HUES48 (cell line): ENCODE results near the gene ENTPD8.
"Not testable (repeated sequence)": the region's sequence is repeated elsewhere in the genome, so short reads cannot be mapped to it uniquely, and the experiment has no call there.

Experiments
- H3K27ac ChIP-seq: one replicate; pipeline ENCODE4 v1.7.0; 2013; ENCODE audit warnings: low read depth, low read length, inconsistent platforms
- H3K27me3 ChIP-seq: 2 replicates; pipeline ENCODE4 v1.6.1; 2013; ENCODE audit warnings: mild to moderate bottlenecking, low read length; ENCODE audit not compliant: control insufficient read depth, insufficient read depth
- H3K36me3 ChIP-seq: 2 replicates; pipeline ENCODE4 v1.6.1; 2013; ENCODE audit warnings: low read length; ENCODE audit not compliant: control insufficient read depth, insufficient read depth
- H3K4me1 ChIP-seq: 2 replicates; pipeline ENCODE4 v1.6.1; 2013; ENCODE audit warnings: mild to moderate bottlenecking, low read length; ENCODE audit not compliant: control insufficient read depth, insufficient read depth
- H3K4me3 ChIP-seq: 2 replicates; pipeline ENCODE4 v1.5.1; 2013; ENCODE audit warnings: mild to moderate bottlenecking, low read depth, low read length
- H3K9ac ChIP-seq: 2 replicates; pipeline ENCODE4 v1.6.1; 2013; ENCODE audit warnings: mild to moderate bottlenecking, low read depth, low read length, moderate library complexity
- H3K9me3 ChIP-seq: 2 replicates; pipeline ENCODE4 v1.6.1; 2013; ENCODE audit warnings: low read length; ENCODE audit not compliant: control insufficient read depth, insufficient read depth

The ENTPD8 gene

DNA sequence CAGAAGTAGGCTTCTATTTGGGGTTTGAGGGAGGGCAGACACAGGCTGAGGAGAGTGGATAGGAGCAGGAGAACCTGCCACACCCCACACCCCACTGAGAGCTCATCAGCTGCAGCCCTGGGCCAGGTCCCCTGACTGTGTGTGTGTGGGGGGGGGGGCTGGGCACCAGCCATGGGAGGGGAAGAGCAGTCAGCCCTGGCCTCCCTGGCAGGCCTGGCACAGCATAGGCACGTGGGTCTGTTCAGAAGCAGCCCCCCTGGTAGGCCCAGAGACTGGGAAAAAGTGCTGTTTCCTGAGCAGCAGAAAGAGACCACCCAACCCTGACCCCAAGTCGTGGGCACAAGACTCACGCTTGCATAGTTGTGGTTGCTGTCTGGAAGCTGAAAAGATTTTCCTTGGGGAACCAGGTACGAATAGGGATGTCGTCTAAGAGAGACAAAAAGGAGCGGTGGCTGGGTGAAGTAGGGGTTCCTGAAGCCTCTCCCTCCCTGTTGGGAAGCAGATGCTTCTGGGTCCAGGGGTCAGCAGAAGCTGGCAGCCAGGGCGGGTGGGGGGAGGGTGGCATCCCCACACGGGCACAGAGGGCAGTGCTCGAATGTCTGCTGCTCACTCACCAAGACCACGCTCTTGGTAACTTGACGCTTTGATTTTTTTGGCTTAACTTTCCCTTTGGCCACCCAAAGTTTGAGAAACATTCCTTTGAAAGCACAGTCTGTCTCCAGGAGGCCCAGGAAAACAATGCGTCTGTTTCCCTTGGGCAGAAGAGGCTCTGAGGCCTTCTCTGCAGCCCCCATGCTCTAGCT, 15.1 kb upstream of the ENTPD8 start:
- no peak overlapping the region for H3K4me3 ChIP-seq
- H3K36me3 ChIP-seq: peaks cover 25% of the 10 kb centered on the region
- H3K9me3 ChIP-seq: no peaks in the 10 kb centered on the region
- no peaks in the 10 kb centered on the region for H3K27me3 ChIP-seq
- no peak overlapping the region for H3K27ac ChIP-seq
- no peaks in the 10 kb centered on the region; the same call in 1 of the 2 replicates for H3K4me1 ChIP-seq
- no peak overlapping the region for H3K9ac ChIP-seq

DNA sequence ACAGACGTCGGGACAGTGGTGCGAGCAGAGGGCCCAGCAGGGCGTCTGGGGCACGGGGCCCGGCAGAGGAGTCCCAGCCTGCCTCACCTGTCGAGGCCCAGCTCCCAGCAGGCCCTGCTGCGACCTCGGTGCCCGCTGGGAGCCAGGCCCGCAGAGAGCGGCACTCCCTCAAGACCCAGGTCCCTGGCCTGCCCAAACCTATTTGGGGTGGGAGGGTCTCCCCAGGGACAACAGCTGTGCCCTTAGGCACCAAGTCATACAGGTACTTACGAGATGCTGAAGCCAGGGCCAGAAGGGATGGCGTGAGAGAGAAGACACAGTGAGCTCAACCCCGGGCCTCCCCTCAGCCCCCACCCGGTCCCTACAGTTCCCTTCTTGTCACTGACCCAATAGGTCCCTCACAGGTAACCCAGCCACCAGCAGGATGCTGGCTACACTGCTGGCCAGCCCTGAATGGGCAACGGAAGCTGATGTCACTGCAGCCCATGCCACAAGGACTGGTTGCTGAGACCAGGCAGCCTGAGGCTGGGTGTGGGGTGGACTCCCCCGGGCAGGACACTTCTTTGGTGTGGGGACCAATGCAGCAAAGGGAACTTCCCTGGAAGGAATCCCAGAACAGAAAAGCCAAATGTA, 14.3 kb upstream of the ENTPD8 start:
- H3K27me3 ChIP-seq: no peaks in the 10 kb centered on the region
- H3K4me1 ChIP-seq: no peaks in the 10 kb centered on the region; the same call in 1 of the 2 replicates
- H3K4me3 ChIP-seq: no peak overlapping the region
- H3K36me3 ChIP-seq: peaks cover 25% of the 10 kb centered on the region
- H3K9ac ChIP-seq: no peak overlapping the region
- H3K9me3 ChIP-seq: no peaks in the 10 kb centered on the region
- no peak overlapping the region for H3K27ac ChIP-seq

DNA sequence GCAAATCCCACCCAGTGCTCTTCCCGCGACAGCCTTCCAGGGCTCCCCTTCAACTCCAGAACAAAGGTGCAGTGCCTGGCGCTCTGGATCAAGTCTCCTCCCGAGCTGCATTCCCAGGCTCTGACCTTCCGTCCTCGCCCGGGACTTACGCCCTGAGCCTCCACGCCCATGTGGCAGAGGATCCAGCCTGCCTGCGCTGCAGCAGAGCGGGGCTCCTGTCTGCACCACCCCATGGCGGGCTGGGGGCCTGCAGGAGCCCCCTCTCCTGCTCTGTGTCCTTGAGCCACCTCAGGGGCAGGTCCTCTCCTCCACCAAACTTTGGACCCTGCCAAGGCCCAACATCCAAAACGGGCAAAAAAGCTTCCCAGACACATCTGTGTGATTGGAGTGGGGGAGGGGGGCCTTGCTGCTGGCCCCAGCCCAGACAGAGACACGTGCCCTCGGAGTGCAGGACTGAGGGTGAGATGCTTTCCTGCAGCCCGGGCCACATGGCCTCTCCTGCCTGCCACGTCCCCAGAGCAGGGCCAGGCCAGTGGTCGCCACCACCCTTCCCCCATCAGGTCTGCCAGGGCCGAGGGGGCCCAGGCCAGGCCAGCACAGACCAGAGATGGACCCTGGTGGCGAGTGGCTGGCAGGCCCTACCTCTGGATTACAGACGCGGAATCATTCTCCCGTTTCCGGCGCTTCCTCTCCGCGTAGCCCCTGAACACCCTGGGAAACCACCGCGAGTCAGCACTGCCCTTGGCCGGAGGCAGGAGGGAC, 13.6 kb upstream of the ENTPD8 start:
- H3K27ac ChIP-seq: no peak overlapping the region
- peak overlapping the region; percentile 49; the same call in 1 of the 2 replicates for H3K4me3 ChIP-seq
- H3K9me3 ChIP-seq: no peaks in the 10 kb centered on the region
- no peaks in the 10 kb centered on the region for H3K27me3 ChIP-seq
- H3K4me1 ChIP-seq: no peaks in the 10 kb centered on the region; the same call in 1 of the 2 replicates
- peaks cover 29% of the 10 kb centered on the region for H3K36me3 ChIP-seq
- H3K9ac ChIP-seq: no peak overlapping the region; the same call in 1 of the 2 replicates

DNA sequence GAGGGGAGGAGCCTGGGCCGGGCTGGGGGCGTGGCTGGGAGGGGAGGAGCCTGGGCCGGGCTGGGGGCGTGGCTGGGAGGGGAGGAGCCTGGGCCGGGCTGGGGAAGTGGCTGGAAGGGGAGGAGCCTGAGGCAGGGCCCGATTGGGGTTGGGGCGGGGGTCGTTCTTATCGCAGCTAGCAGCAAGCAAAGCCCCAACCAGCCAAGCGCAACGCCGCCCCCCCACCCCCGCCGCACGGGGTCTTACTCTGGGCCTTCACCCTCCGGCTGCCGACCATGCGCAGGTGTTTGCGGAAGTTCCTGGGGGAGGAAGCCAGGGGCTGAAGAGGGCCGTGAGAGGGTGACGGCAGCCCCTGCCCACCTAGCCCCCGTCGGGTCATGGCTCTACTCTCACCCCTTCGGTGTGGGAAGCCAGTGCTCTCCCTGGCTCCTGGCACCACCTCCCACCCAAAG, 13.0 kb upstream of the ENTPD8 start:
- H3K27me3 ChIP-seq: no peaks in the 10 kb centered on the region
- no peak overlapping the region for H3K9ac ChIP-seq
- H3K36me3 ChIP-seq: peaks cover 35% of the 10 kb centered on the region
- no peaks in the 10 kb centered on the region for H3K9me3 ChIP-seq
- peak overlapping the region; percentile 49; the same call in 1 of the 2 replicates for H3K4me3 ChIP-seq
- no peaks in the 10 kb centered on the region; the same call in 1 of the 2 replicates for H3K4me1 ChIP-seq
- no peak overlapping the region for H3K27ac ChIP-seq

DNA sequence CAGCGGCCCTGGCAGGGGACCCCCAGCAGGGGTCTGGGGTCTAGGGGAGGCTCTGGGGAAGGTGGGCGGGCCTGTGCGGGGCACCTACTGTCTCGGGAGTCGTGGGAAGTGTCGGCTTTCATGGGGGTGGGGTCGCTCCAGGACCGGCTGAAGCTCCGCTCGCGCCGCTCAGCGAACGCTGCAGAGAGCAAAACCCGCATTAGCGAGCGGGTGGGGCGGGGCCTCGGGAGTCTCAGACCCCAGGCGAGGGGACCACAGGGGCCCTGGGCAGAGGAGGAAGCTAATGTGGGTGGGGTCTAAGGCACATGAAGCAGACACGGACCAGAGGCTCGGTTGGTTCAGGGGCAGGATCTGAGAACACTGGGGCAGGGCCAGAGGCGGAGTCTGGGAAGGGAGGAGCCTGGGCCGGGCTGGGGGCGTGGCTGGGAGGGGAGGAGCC, 12.5 kb upstream of the ENTPD8 start:
- no peaks in the 10 kb centered on the region for H3K27me3 ChIP-seq
- peak overlapping the region; percentile 51 for H3K4me3 ChIP-seq
- H3K27ac ChIP-seq: no peak overlapping the region
- H3K36me3 ChIP-seq: peaks cover 39% of the 10 kb centered on the region
- no peak overlapping the region for H3K9ac ChIP-seq
- H3K4me1 ChIP-seq: no peaks in the 10 kb centered on the region; the same call in 1 of the 2 replicates
- H3K9me3 ChIP-seq: no peaks in the 10 kb centered on the region

DNA sequence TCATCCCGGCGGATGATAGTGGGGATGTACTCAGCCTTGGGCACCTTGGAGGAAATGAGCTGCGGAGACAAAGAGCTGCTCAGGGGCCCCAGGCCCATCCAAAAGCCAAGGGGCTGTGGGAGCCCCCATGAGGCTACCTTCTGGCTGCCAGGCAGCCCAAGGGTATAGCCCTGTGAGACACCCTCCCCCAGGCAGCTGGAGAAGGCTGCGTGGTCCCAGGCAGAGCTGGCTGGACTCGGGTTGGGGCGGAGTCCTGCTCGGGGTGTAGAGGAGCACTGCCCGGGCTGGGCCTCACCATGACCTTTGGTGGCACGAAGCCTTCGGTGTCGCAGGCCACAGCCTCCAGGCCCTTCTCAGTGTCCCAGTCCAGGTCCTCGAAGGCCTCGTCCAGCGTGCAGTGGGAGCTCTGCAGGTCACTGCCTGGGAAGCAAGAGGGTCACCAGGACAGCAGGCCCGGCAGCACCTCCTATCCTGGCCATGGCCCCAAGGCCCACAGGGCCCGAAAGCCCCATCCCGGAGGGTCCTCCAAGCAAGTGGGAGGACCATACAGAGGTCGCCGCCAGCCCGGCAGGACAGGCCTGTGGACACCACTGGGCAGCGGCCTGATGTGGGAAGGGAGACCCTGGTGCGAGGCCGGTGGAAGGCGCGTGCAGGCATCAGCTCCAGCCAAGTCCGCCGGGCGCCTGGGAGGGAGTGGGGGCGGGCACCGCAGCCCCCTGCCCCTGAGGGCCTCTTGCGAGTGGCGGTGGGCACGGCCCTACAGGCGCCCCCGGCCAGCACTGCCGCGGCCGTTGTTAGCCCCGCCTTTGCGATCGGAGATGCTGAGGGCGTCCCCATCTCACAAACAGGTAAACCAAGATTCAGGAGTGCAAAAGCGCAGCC, 11.8 kb upstream of the ENTPD8 start:
- Histone ChIP-seq H3K4me3 (peak overlapping the region; percentile 51), H3K9me3 (no peaks in the 10 kb centered on the region), H3K27ac (no peak overlapping the region), H3K9ac (no peak overlapping the region), H3K4me1 (no peaks in the 10 kb centered on the region; the same call in 1 of the 2 replicates), H3K27me3 (no peaks in the 10 kb centered on the region), H3K36me3 (peaks cover 39% of the 10 kb centered on the region)

DNA sequence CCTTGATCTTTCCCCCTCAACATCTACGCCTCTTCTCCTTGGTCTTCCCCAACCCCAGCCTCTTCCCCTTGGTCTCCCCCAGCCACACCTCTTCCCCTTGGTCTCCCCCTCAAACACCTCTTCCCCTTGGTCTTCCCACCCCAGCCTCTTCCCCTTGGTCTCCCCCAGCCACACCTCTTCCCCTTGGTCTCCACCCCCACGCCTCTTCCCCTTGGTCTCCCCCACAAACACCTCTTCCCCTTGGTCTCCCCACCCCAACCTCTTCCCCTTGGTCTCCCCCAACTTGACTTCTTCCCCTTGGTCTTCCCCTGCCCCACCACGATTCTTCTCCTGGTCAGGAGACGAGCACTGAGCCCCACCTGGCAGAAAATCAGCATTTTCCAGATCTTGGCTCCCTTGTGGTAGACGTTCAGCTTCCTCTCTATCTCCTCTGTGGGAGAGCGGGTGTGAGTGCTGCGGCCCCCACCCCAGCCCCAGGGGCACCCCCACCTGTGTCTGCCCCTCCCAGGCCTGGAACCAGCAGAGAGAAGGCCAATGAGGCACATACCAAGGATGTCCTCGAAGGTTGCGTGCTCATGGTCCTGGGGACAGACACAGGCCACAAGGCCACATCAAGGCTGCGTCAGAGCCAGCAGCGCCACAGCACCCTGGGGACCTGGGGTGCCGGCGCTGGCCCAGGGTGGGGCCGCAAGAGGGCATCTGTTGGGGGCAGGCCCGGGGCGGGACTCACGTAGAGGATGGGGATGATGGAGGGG, 11.0 kb upstream of the ENTPD8 start:
- Histone ChIP-seq H3K9me3 (no peaks in the 10 kb centered on the region), H3K27ac (no peak overlapping the region), H3K4me1 (no peaks in the 10 kb centered on the region; the same call in 1 of the 2 replicates), H3K9ac (no peak overlapping the region), H3K36me3 (peaks cover 35% of the 10 kb centered on the region), H3K27me3 (no peaks in the 10 kb centered on the region), H3K4me3 (no peak overlapping the region)

DNA sequence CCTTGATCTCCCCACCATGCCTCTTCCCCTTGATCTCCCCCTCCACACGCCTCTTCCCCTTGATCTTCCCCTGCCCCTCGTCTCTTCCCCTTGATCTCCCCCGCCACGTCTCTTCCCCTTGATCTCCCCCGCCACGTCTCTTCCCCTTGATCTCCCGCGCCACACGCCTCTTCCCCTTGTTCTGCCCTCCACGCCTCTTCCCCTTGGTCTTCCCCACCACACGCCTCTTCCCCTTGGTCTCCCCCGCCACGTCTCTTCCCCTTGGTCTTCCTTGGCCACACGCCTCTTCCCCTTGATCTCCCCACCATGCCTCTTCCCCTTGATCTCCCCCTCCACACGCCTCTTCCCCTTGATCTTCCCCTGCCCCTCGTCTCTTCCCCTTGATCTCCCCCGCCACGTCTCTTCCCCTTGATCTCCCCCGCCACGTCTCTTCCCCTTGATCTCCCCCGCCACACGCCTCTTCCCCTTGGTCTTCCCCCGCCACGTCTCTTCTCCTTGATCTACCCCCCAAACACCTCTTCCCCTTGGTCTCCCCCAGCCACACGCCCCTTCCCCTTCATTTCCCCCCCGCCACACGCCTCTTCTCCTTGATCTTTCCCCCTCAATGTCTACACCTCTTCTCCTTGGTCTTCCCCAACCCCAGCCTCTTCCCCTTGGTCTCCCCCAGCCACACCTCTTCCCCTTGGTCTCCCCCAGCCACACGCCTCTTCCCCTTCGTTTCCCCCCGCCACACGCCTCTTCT, 10.3 kb upstream of the ENTPD8 start:
- not testable (repeated sequence) for H3K4me3 ChIP-seq, H3K9ac ChIP-seq, H3K27me3 ChIP-seq, H3K27ac ChIP-seq, H3K4me1 ChIP-seq, H3K9me3 ChIP-seq
- peaks cover 27% of the 10 kb centered on the region for H3K36me3 ChIP-seq

DNA sequence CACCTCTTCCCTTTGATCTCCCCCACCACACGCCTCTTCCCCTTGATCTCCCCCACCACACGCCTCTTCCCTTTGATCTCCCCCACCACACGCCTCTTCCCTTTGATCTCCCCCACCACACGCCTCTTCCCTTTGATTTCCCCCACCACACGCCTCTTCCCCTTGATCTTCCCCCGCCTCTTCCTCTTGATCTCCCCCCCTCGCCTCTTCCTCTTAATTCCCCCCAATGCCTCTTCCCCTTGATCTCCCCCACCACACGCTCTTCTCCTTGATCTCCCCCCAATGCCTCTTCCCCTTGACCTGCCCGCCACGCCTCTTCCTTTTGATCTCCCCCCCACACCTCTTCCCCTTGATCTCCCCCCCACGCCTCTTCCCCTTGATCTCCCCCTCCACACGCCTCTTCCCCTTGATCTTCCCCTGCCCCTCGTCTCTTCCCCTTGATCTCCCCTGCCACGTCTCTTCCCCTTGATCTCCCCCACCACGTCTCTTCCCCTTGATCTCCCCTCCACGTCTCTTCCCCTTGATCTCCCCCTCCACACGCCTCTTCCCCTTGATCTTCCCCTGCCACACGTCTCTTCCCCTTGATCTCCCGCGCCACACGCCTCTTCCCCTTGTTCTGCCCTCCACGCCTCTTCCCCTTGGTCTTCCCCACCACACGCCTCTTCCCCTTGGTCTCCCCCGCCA, 9.5 kb upstream of the ENTPD8 start:
- H3K4me3 ChIP-seq, H3K27me3 ChIP-seq, H3K9me3 ChIP-seq, H3K4me1 ChIP-seq, H3K9ac ChIP-seq, H3K27ac ChIP-seq: not testable (repeated sequence)
- peaks cover 23% of the 10 kb centered on the region for H3K36me3 ChIP-seq
